Neural progenitor cell (in vitro differentiated cells): ENCODE data around the gene CCZ1B. TPM values are rescaled to one million over a fixed set of nuclear protein-coding genes. Genes with fewer than 3 reads are reported as not detected.

Experiments used
- total RNA-seq: library from RNA; depleted of rRNA; stranded (reverse); fragments of >200 nt; gene quantifications from 2 replicates; pipeline ENCODE4 v1.2.3, GENCODE V29; 2015; ENCODE audit warnings: low replicate concordance

The CCZ1B gene
- total RNA-seq, 1 donor from 2014 or later, result 39.5 TPM

Other genes with a start within 250 kb of the CCZ1B start
- gene ZDHHC4, start 248.8 kb downstream of the CCZ1B start, total RNA-seq, result 75.9 and 102 TPM in 2 replicates
- gene INTS15, start 236.3 kb downstream of the CCZ1B start, total RNA-seq, result 13.7 and 24.1 TPM in 2 replicates
- gene ZNF853, start 210.7 kb downstream of the CCZ1B start, total RNA-seq, result 6.2 and 8.2 TPM in 2 replicates
- gene ZNF316, start 189.0 kb downstream of the CCZ1B start, total RNA-seq, result 2.2 and 21.6 TPM in 2 replicates
- 30.1 and 36.6 TPM in 2 replicates for gene ZNF12, start 119.3 kb downstream of the CCZ1B start, total RNA-seq
- gene RSPH10B2, start 72.2 kb downstream of the CCZ1B start, total RNA-seq, result 0.93 TPM in 1 of 2 replicates, not detected in the other